Body of pancreas (tissue), 4 donors: ENCODE measurements around the gene LMOD1. TPM values are rescaled to one million over a fixed set of nuclear protein-coding genes. Genes with fewer than 3 reads are reported as not detected.
"Not testable (repeated sequence)": the region's sequence is repeated elsewhere in the genome, so short reads cannot be mapped to it uniquely, and the experiment has no call there.

Experiments
- ATAC-seq: fragments of 150-250 bp; one replicate; pipeline ENCODE4 v1.9.1; 2016
- DNase-seq, 4 donors: peaks; one replicate each; pipeline ENCODE4 v3.0.0-alpha.2; 2019
- H3K27ac ChIP-seq, 4 donors: fragments of 200-600 bp; sonication (generic); 1 replicate in 3 of 4; 2 replicates in 1 of 4; pipeline versions ENCODE4 v1.5.1 to v1.6.1; 2016 to 2019; ENCODE audit warnings: mild to moderate bottlenecking in 1 of 4, mixed read lengths in 1 of 4, moderate library complexity in 1 of 4
- H3K27me3 ChIP-seq, 2 donors: fragments of 200-600 bp; sonication (generic); one replicate each; pipeline ENCODE4 v1.6.0; 2016; ENCODE audit warnings: mild to moderate bottlenecking in 1 of 2
- H3K36me3 ChIP-seq, 2 donors: fragments of 200-600 bp; sonication (generic); replicated peaks in 1 of 2; 2 replicates each; pipeline ENCODE4 v1.5.1; 2016; ENCODE audit warnings: low read depth in 2 of 2; ENCODE audit not compliant: insufficient read depth in 1 of 2
- H3K4me1 ChIP-seq: fragments of 200-600 bp; sonication (generic); one replicate; pipeline ENCODE4 v1.6.0; 2016
- H3K4me3 ChIP-seq, 2 donors: fragments of 200-600 bp; sonication (generic); 1 replicate in 1 of 2; 2 replicates in 1 of 2; pipeline ENCODE4 v1.5.1; 2016 to 2019
- H3K9me3 ChIP-seq, 3 donors: fragments of 200-600 bp; sonication (generic); 1 replicate in 2 of 3; 2 replicates in 1 of 3; pipeline ENCODE4 v1.5.1; 2016
- POLR2A ChIP-seq, 3 donors: fragments of 450-650 bp; IDR thresholded peaks; one replicate each; pipeline ENCODE4 v1.6.1; 2016; ENCODE audit warnings: antibody characterized with exemption in 3 of 3, mild to moderate bottlenecking in 2 of 3
- WGBS, 2 donors: methylation state at CpG; one replicate each; pipeline ENCODE4 v1.1.5; 2017; 5-methylcytosine and 5-hydroxymethylcytosine counted together
- intact Hi-C: fragments of 100-400 bp; cut with DNase I; formaldehyde crosslinking; loops from one replicate; pipeline ENCODE4 v1.15.1; 2023
- total RNA-seq, 2 donors: library from RNA; depleted of rRNA; stranded (reverse); fragments of >200 nt; gene quantifications; one replicate each; pipeline ENCODE4 v1.1.0, GENCODE V29; 2016
- TF ChIP-seq, protein P1 (sequence below), 7 experiments: fragments of 450-650 bp in 4 of 7; fragments of 200-600 bp in 3 of 7; sonication (generic) in 3 of 7; IDR thresholded peaks; one replicate each; pipeline ENCODE4 v1.5.1; 2016 to 2019; ENCODE audit warnings: antibody characterized with exemption in 7 of 7

LMOD1 gene
- total RNA-seq, 2 donors from 2014 or later = 14.8 to 16.9 TPM

DNA sequence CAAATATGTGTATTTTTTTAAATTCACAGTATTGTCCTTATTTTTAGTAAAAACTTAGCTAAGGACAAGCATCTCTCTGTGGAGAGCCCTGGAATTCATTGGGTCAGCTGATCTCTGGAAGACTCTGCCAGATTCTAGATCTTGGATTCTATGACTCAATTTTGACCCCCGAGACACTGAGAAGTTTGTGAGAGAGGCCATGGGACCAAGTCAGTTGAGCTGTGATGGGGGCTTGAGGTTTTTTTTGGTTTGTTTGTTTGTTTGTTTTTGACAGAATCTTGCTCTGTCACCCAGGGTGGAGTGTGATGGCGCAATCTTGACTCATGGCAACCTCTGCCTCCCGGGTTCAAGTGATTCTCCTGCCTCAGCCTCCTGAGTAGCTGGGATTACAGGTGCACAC, 44.1 kb downstream of the LMOD1 start:
- no peak for TF ChIP-seq POLR2A (IDR thresholded peaks at IDR 0.05)
- TF ChIP-seq, protein P1, sequence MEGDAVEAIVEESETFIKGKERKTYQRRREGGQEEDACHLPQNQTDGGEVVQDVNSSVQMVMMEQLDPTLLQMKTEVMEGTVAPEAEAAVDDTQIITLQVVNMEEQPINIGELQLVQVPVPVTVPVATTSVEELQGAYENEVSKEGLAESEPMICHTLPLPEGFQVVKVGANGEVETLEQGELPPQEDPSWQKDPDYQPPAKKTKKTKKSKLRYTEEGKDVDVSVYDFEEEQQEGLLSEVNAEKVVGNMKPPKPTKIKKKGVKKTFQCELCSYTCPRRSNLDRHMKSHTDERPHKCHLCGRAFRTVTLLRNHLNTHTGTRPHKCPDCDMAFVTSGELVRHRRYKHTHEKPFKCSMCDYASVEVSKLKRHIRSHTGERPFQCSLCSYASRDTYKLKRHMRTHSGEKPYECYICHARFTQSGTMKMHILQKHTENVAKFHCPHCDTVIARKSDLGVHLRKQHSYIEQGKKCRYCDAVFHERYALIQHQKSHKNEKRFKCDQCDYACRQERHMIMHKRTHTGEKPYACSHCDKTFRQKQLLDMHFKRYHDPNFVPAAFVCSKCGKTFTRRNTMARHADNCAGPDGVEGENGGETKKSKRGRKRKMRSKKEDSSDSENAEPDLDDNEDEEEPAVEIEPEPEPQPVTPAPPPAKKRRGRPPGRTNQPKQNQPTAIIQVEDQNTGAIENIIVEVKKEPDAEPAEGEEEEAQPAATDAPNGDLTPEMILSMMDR (IDR thresholded peaks at IDR 0.05) = no peak
- Histone ChIP-seq H3K27me3 (no peaks in the 10 kb centered on the region), H3K4me3 (no peak overlapping the region), H3K27ac (no peak overlapping the region), H3K36me3 (no peaks in the 10 kb centered on the region), H3K9me3 (no peaks in the 10 kb centered on the region), H3K4me1 (no peaks in the 10 kb centered on the region)
- ATAC-seq (no peak), DNase-seq (no peak)
- 80 to 85% methylated on average over 3 of the region's 3 CpGs for WGBS, 2 donors
- intact Hi-C loops = no loop called here

DNA sequence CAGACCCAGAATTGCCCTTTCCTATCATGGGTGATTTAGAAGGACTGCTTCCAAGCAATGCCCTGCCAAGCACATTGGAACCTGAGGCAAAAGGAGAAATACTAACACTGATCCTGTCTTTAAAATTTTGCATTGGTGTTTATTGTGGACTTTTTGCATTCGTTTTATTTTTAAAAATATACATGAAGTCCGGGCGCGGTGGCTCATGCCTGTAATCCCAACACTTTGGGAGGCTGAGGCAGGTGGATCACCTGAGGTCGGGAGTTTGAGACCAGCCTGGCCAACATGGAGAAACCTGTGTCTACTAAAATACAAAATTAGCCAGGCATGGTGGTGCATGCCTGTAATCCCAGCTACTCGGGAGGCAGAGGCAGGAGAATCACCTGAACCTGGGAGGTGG, 45.3 kb downstream of the LMOD1 start:
- ATAC-seq, H3K27ac ChIP-seq, H3K9me3 ChIP-seq, H3K4me1 ChIP-seq, H3K4me3 ChIP-seq, H3K27me3 ChIP-seq, DNase-seq, H3K36me3 ChIP-seq, intact Hi-C loops: not testable (repeated sequence)
- WGBS, 2 donors = 70 to 74% methylated on average over 6 of the region's 6 CpGs

DNA sequence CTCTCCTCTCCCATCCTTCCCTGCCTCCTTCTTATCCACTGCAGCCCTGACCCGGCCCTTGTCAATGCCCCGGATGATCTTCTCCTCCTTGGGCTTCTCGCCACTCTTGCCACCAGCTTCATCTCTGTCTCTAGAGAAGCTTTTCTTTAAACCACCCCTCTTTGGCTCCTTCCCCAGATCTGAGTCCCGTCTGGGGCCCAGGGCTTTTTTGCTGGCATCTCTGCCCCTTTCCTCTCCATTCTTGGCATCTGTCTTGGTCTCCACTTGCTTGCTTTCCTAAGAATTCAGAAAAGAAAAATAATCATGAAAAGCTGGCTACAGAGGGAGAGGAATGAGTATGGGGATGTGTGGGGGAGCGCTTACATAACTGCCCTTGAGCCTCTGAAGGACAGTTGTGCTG, 45.9 kb downstream of the LMOD1 start:
- intact Hi-C loops = no loop called here
- Histone ChIP-seq H3K4me1 (no peaks in the 10 kb centered on the region), H3K4me3 (no peak overlapping the region), H3K36me3 (no peaks in the 10 kb centered on the region), H3K27ac (no peak overlapping the region), H3K27me3 (no peaks in the 10 kb centered on the region), H3K9me3 (no peaks in the 10 kb centered on the region)
- DNase-seq (no peak), ATAC-seq (no peak)
- TF ChIP-seq POLR2A (IDR thresholded peaks at IDR 0.05) = no peak
- TF ChIP-seq, protein P1 (IDR thresholded peaks at IDR 0.05) = no peak
- WGBS, 2 donors = 68 to 74% methylated on average over 5 of the region's 5 CpGs

DNA sequence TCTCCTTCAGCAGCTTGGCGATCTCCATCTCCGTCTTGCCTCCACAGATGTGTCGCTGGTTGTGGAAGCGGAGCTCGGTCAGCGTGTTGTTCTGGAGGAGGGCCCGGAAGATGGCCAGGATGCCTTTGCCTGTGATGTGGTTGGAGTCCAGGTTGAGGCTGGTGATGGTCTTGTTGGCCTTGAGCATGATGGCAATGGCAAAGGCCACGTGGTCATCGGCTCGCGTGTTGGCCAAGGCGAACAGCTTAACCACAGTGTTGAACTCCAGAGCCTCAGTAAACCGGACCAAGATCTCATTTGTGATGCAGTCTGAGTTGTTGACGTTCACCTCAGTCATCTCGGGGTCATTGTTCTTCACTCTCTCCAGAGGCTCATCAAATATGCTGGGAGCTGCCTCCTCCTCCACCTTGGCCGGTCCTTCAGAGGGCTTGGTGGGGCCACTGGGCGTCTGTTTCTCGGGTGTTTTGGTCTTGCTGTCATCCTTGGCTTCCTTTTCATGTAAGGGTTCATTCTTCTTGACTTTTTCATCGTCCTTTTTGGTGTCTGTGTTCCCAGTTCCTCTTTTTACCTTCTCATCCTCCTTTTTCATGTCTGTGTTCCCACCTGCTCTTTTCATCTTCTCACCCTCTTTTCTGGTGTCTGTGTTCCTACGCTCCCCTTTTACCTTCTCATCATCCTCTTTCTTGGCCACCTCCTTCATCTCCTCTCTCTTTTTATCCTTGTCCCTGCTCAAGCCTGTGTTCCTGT, 46.5 kb downstream of the LMOD1 start:
- H3K36me3 ChIP-seq = no peaks in the 10 kb centered on the region
- intact Hi-C loops = loop anchor here (10.0 kb wide), 1 partner anchor 225 kb away; the partner anchor contains the start of gene GPR37L1
- TF ChIP-seq, protein P1 (IDR thresholded peaks at IDR 0.05) = no peak
- TF ChIP-seq POLR2A (IDR thresholded peaks at IDR 0.05) = no peak
- 73 to 82% methylated on average over 16 to 19 of the region's 20 CpGs for WGBS, 2 donors
- no peak overlapping the region for H3K4me3 ChIP-seq
- H3K27ac ChIP-seq = no peak overlapping the region
- no peaks in the 10 kb centered on the region for H3K4me1 ChIP-seq
- H3K27me3 ChIP-seq = no peaks in the 10 kb centered on the region
- DNase-seq (no peak), ATAC-seq (no peak)
- no peaks in the 10 kb centered on the region for H3K9me3 ChIP-seq

DNA sequence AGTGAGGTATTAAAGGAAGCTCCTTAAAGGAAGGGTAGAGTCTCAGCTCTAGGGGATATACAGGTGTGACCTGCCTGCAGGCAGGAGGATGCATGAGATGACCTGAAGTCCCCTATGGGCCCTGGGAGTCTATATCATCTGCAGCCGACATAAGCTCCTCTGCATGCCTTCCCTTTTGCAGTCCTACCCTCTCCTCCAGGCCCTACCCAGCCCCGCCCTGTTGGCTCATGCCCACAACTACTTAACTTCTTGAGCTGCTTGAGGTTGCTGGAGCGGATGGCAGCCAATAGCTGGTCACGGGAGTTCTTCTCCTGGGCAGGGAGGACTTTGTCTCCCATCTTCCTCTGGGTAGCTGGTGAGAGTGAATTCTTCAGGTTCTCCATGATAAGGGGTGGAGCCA, 47.4 kb downstream of the LMOD1 start:
- WGBS, 2 donors = 59 to 66% methylated on average over 4 of the region's 4 CpGs
- no peak overlapping the region for H3K27ac ChIP-seq
- no peak for ATAC-seq
- intact Hi-C loops = loop anchor here (10.0 kb wide), 1 partner anchor 226 kb away; the partner anchor contains the start of gene GPR37L1
- TF ChIP-seq, protein P1 (IDR thresholded peaks at IDR 0.05) = no peak
- no peak for TF ChIP-seq POLR2A (IDR thresholded peaks at IDR 0.05)
- H3K36me3 ChIP-seq = no peaks in the 10 kb centered on the region
- H3K27me3 ChIP-seq = no peaks in the 10 kb centered on the region
- H3K9me3 ChIP-seq = no peaks in the 10 kb centered on the region
- H3K4me3 ChIP-seq = no peak overlapping the region
- no peak for DNase-seq
- H3K4me1 ChIP-seq = no peaks in the 10 kb centered on the region
